Measurements from ENCODE around the gene ALG10.

The ALG10 gene

DNA sequence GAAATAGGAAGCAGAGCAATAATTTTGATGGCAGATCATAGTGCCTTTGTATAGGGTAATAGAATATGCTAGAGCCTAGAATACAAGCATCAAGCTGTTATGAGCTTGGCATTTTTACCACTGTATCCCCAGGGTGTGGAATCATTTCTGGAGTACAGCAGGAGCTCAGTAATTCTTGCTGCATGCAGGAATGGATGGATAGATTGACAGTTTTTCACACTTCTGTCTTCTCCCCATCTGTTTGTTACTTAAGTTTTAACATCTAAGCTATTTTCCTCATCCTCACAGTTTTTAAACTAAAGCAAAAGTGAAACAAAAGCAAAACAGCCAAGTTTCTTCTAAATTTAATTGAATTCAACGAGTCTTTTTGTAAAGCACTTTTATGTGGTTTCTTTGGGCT lies 32.6 kb downstream of the ALG10 start:
- no peaks in the 10 kb centered on the region for H3K4me1 ChIP-seq
- TF ChIP-seq, protein P1, sequence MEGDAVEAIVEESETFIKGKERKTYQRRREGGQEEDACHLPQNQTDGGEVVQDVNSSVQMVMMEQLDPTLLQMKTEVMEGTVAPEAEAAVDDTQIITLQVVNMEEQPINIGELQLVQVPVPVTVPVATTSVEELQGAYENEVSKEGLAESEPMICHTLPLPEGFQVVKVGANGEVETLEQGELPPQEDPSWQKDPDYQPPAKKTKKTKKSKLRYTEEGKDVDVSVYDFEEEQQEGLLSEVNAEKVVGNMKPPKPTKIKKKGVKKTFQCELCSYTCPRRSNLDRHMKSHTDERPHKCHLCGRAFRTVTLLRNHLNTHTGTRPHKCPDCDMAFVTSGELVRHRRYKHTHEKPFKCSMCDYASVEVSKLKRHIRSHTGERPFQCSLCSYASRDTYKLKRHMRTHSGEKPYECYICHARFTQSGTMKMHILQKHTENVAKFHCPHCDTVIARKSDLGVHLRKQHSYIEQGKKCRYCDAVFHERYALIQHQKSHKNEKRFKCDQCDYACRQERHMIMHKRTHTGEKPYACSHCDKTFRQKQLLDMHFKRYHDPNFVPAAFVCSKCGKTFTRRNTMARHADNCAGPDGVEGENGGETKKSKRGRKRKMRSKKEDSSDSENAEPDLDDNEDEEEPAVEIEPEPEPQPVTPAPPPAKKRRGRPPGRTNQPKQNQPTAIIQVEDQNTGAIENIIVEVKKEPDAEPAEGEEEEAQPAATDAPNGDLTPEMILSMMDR (IDR thresholded peaks at IDR 0.05), result no peak
- intact Hi-C loops (cut with DNase I; ENCODE audit: low total_unique reads), result no loop called here
- no peaks in the 10 kb centered on the region for H3K9me3 ChIP-seq
- no peak overlapping the region for H3K27ac ChIP-seq
- no peaks in the 10 kb centered on the region for H3K36me3 ChIP-seq
- no peaks in the 10 kb centered on the region for H3K27me3 ChIP-seq
- H3K4me3 ChIP-seq, result no peak overlapping the region
- DNase-seq, result no peak
